Effector memory CD4-positive, alpha-beta T cell (primary cell): Measurements from ENCODE around the gene DACH1.

Source experiments
- DNase-seq, 3 donors: peaks; one replicate each; pipeline ENCODE4 v3.0.0-alpha.2; 2020
- H3K27ac ChIP-seq: 2 replicates; pipeline ENCODE4 v1.7.0; 2013; ENCODE audit warnings: mild to moderate bottlenecking, low read length, moderate library complexity; ENCODE audit not compliant: insufficient read depth, poor library complexity, severe bottlenecking
- H3K27me3 ChIP-seq: replicated peaks from 2 replicates; pipeline ENCODE4 v1.7.0; 2013; ENCODE audit warnings: mild to moderate bottlenecking, low read length; ENCODE audit not compliant: insufficient read depth, control insufficient read depth, poor library complexity, severe bottlenecking
- H3K36me3 ChIP-seq: 2 replicates; pipeline ENCODE4 v1.7.0; 2013; ENCODE audit warnings: mild to moderate bottlenecking, low read length, moderate library complexity; ENCODE audit not compliant: control insufficient read depth, insufficient read depth
- H3K4me1 ChIP-seq: 2 replicates; pipeline ENCODE4 v1.7.0; 2013; ENCODE audit warnings: low read length, mild to moderate bottlenecking; ENCODE audit not compliant: control insufficient read depth, insufficient read depth, poor library complexity, severe bottlenecking
- H3K4me3 ChIP-seq: 2 replicates; pipeline ENCODE4 v1.7.0; 2013; ENCODE audit warnings: low read length, low read depth, mild to moderate bottlenecking; ENCODE audit not compliant: insufficient read depth, poor library complexity, severe bottlenecking
- H3K9me3 ChIP-seq: 2 replicates; pipeline ENCODE4 v1.7.0; 2013; ENCODE audit warnings: mild to moderate bottlenecking, low read length, moderate library complexity; ENCODE audit not compliant: control insufficient read depth

The DACH1 gene

GRCh38 chr13:71624653-71625600, 242.1 kb downstream of the DACH1 start:
- Histone ChIP-seq H3K27ac (no peak overlapping the region), H3K4me1 (no peaks in the 10 kb centered on the region), H3K36me3 (no peaks in the 10 kb centered on the region), H3K4me3 (no peak overlapping the region), H3K27me3 (no peaks in the 10 kb centered on the region), H3K9me3 (no peaks in the 10 kb centered on the region)
- no peak for DNase-seq

- DNase-seq: no peak
- Histone ChIP-seq H3K9me3 (no peaks in the 10 kb centered on the region), H3K27ac (no peak overlapping the region), H3K36me3 (no peaks in the 10 kb centered on the region), H3K27me3 (no peaks in the 10 kb centered on the region), H3K4me3 (no peak overlapping the region), H3K4me1 (no peaks in the 10 kb centered on the region)
Observed at GRCh38 chr13:71621174-71622124, 245.6 kb downstream of the DACH1 start.

DNA sequence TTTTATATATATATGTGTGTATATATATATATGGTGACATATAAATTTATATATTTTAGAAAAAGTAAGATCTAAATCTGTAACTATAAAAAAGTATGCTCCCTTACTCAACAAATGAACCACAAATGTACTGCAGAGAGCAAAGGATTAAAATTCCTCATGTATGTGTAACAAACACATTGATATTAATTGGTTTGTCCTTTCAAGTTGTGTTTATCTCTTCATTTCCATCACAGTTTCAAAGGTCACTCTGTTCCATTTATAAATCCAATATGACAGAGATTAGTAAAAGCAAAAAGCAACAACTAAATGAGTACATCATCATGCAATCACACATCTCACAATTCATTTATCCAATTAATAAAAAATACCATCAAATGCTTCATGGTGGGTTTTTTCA, 247.9 kb downstream of the DACH1 start:
- H3K36me3 ChIP-seq: no peaks in the 10 kb centered on the region
- H3K9me3 ChIP-seq: no peaks in the 10 kb centered on the region
- H3K4me1 ChIP-seq: no peaks in the 10 kb centered on the region
- H3K4me3 ChIP-seq: no peak overlapping the region
- H3K27me3 ChIP-seq: no peaks in the 10 kb centered on the region
- H3K27ac ChIP-seq: no peak overlapping the region
- DNase-seq: no peak

GRCh38 chr13:71618159-71618558, 248.8 kb downstream of the DACH1 start:
- Histone ChIP-seq H3K27ac (no peak overlapping the region), H3K4me3 (no peak overlapping the region), H3K36me3 (no peaks in the 10 kb centered on the region), H3K9me3 (no peaks in the 10 kb centered on the region), H3K27me3 (no peaks in the 10 kb centered on the region), H3K4me1 (no peaks in the 10 kb centered on the region)
- no peak for DNase-seq

DNA sequence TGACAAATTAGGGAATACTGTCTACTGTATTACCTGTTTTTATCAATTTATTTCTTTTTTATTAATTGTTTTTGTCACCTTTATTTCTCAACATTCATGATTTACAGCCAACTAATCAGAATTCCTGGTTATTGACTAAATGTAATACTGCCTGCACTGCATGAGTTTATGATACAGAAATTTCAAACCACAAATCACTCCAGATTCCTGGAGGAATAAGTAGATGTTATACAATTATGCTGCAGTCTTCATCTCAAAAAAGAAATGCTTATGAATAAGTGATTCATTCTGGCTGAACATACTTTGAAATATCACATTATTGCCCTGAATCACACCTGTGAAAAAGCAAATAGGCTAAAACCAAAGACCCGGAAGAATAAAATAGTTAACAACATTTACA, 249.7 kb downstream of the DACH1 start:
- Histone ChIP-seq H3K36me3 (no peaks in the 10 kb centered on the region), H3K27me3 (no peaks in the 10 kb centered on the region), H3K27ac (no peak overlapping the region), H3K4me3 (no peak overlapping the region), H3K9me3 (no peaks in the 10 kb centered on the region), H3K4me1 (no peaks in the 10 kb centered on the region)
- no peak for DNase-seq

GRCh38 chr13:71613066-71613745, 253.8 kb downstream of the DACH1 start:
- Histone ChIP-seq H3K27ac (no peak overlapping the region), H3K27me3 (no peaks in the 10 kb centered on the region), H3K9me3 (no peaks in the 10 kb centered on the region), H3K36me3 (no peaks in the 10 kb centered on the region), H3K4me1 (no peaks in the 10 kb centered on the region), H3K4me3 (no peak overlapping the region)
- DNase-seq: no peak

- Histone ChIP-seq H3K27ac (no peak overlapping the region), H3K4me1 (no peaks in the 10 kb centered on the region), H3K4me3 (no peak overlapping the region), H3K27me3 (no peaks in the 10 kb centered on the region), H3K36me3 (no peaks in the 10 kb centered on the region), H3K9me3 (no peaks in the 10 kb centered on the region)
- DNase-seq: no peak
Observed at GRCh38 chr13:71611292-71611691, 255.7 kb downstream of the DACH1 start.

GRCh38 chr13:71610876-71611275, 256.1 kb downstream of the DACH1 start:
- H3K27ac ChIP-seq: no peak overlapping the region
- H3K9me3 ChIP-seq: no peaks in the 10 kb centered on the region
- no peak overlapping the region for H3K4me3 ChIP-seq
- DNase-seq: no peak
- no peaks in the 10 kb centered on the region for H3K36me3 ChIP-seq
- H3K27me3 ChIP-seq: no peaks in the 10 kb centered on the region
- H3K4me1 ChIP-seq: no peaks in the 10 kb centered on the region

DNA sequence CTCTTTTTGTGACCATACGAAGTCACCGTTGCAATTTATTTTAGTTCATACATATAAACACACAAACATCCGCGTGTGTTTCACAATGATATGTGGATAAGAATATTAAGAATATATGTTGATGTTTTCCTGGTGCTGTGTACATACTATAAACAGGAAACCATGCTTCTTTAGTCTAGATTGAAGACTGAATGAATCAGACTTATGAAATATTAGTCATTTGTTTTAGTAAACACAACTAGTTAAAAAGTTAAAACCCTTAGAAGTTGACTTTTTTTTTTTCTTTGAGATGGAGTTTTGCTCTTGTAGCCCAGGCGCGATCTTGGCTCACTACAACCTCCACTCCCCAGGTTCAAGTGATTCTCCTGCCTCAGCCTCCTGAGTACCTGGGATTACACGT, 257.7 kb downstream of the DACH1 start:
- DNase-seq: no peak
- Histone ChIP-seq H3K4me1 (no peaks in the 10 kb centered on the region), H3K27me3 (no peaks in the 10 kb centered on the region), H3K4me3 (no peak overlapping the region), H3K9me3 (no peaks in the 10 kb centered on the region), H3K27ac (no peak overlapping the region), H3K36me3 (no peaks in the 10 kb centered on the region)
